NK-92 treated with Interleukin-12 subunit alpha and Interleukin-12 subunit beta, amount 100 ng/mL, for 24 hours (cell line): ENCODE results near the gene TMEM218.

Experiments used
- DNase-seq: peaks from one replicate; lab custom pipeline; 2025; lab: John Stamatoyannopoulos, UW

TMEM218 gene

GRCh38 chr11:125055107-125055715 lies 56.2 kb downstream of the TMEM218 start:
- no peak for DNase-seq

- DNase-seq, result no peak
These were observed 58.3 kb downstream of the TMEM218 start for GRCh38 chr11:125053167-125053566.

GRCh38 chr11:125052047-125052446 lies 59.4 kb downstream of the TMEM218 start:
- DNase-seq, result no peak

GRCh38 chr11:125049164-125049792 lies 62.1 kb downstream of the TMEM218 start:
- DNase-seq, result no peak
